ENCODE data around the gene SCAPER. TPM values are rescaled to one million over a fixed set of nuclear protein-coding genes. Genes with fewer than 3 reads are reported as not detected.

The SCAPER gene
- total and polyA plus RNA-seq, 10 donors = 3.9 to 53.3 (median 34.0) TPM

- H3K27me3 ChIP-seq (replicated peaks in 1 of 7) = no peaks in the 10 kb centered on the region
- intact Hi-C loops (cut with DNase I; ENCODE audit: low total_unique reads) = no loop called here
- H3K36me3 ChIP-seq = peaks cover 0 to 30% (median 5%) of the 10 kb centered on the region in 6 donors
- H3K27ac ChIP-seq = no peak overlapping the region
- H3K9me3 ChIP-seq = peaks cover 0 to 4% (median 0%) of the 10 kb centered on the region in 8 donors
- H3K4me1 ChIP-seq = no peaks in the 10 kb centered on the region
- no peak for TF ChIP-seq POLR2AphosphoS5 (IDR thresholded peaks at IDR 0.05)
- no peak for TF ChIP-seq POLR2A (IDR thresholded peaks at IDR 0.05)
- TF ChIP-seq CTCF (IDR thresholded peaks at IDR 0.05 in 8 of 11, conservative IDR thresholded peaks at IDR 0.05 in 3 of 11) = no peak
- WGBS, 5 donors = 77 to 89% (median 88%) methylated on average over 1 of the region's 1 CpG
- H3K4me3 ChIP-seq = no peak overlapping the region
- no peak for DNase-seq
These were observed 403.4 kb downstream of the SCAPER start for GRCh38 chr15:76501726-76502125.

- no peak overlapping the region for H3K27ac ChIP-seq
- H3K4me3 ChIP-seq = no peak overlapping the region
- WGBS, 5 donors = 88 to 95% (median 91%) methylated on average over 2 of the region's 2 CpGs
- peaks cover 0 to 4% (median 0%) of the 10 kb centered on the region in 8 donors for H3K9me3 ChIP-seq
- H3K4me1 ChIP-seq = no peaks in the 10 kb centered on the region
- intact Hi-C loops (cut with DNase I; ENCODE audit: low total_unique reads) = no loop called here
- H3K27me3 ChIP-seq (replicated peaks in 1 of 7) = no peaks in the 10 kb centered on the region
- TF ChIP-seq POLR2A (IDR thresholded peaks at IDR 0.05) = no peak
- no peak for TF ChIP-seq POLR2AphosphoS5 (IDR thresholded peaks at IDR 0.05)
- no peak for TF ChIP-seq CTCF (IDR thresholded peaks at IDR 0.05 in 8 of 11, conservative IDR thresholded peaks at IDR 0.05 in 3 of 11)
- H3K36me3 ChIP-seq = peaks cover 0 to 30% (median 5%) of the 10 kb centered on the region in 6 donors
- DNase-seq = no peak
These were observed 404.1 kb downstream of the SCAPER start for GRCh38 chr15:76501011-76501410.

- TF ChIP-seq POLR2AphosphoS5 (IDR thresholded peaks at IDR 0.05) = no peak
- no peak for TF ChIP-seq POLR2A (IDR thresholded peaks at IDR 0.05)
- TF ChIP-seq CTCF (IDR thresholded peaks at IDR 0.05 in 8 of 11, conservative IDR thresholded peaks at IDR 0.05 in 3 of 11) = no peak
- 92 to 98% (median 95%) methylated on average over 4 of the region's 4 CpGs for WGBS, 5 donors
- H3K4me3 ChIP-seq = no peak overlapping the region
- no peak for DNase-seq
- H3K9me3 ChIP-seq = no peaks in the 10 kb centered on the region
- intact Hi-C loops (cut with DNase I; ENCODE audit: low total_unique reads) = no loop called here
- H3K27ac ChIP-seq = no peak overlapping the region
- peaks cover 0 to 5% (median 0%) of the 10 kb centered on the region in 6 donors for H3K36me3 ChIP-seq
- no peaks in the 10 kb centered on the region for H3K27me3 ChIP-seq (replicated peaks in 1 of 7)
- no peaks in the 10 kb centered on the region for H3K4me1 ChIP-seq
These were observed 409.7 kb downstream of the SCAPER start for GRCh38 chr15:76495487-76495886.

- Histone ChIP-seq H3K36me3 (no peaks in the 10 kb centered on the region), H3K27me3 (replicated peaks in 1 of 7) (no peaks in the 10 kb centered on the region), H3K4me1 (no peaks in the 10 kb centered on the region), H3K9me3 (peaks cover 0 to 5% (median 0%) of the 10 kb centered on the region in 8 donors), H3K27ac (no peak overlapping the region), H3K4me3 (no peak overlapping the region)
- WGBS, 5 donors = 93 to 98% (median 96%) methylated on average over 1 of the region's 1 CpG
- no peak for DNase-seq
- intact Hi-C loops (cut with DNase I; ENCODE audit: low total_unique reads) = no loop called here
- no peak for TF ChIP-seq CTCF (IDR thresholded peaks at IDR 0.05 in 8 of 11, conservative IDR thresholded peaks at IDR 0.05 in 3 of 11)
- no peak for TF ChIP-seq POLR2AphosphoS5 (IDR thresholded peaks at IDR 0.05)
- TF ChIP-seq POLR2A (IDR thresholded peaks at IDR 0.05) = no peak
These were observed 412.6 kb downstream of the SCAPER start for GRCh38 chr15:76492538-76492937.
